ENCODE results near the gene MMP26.
A peak's percentile ranks its signal among the peaks of the same experiment; 100 is the strongest.

The MMP26 gene

GRCh38 chr11:4671741-4672140, 32.8 kb upstream of the MMP26 start:
- CTCF ChIA-PET, result no interaction called here
- no peak for DNase-seq (ENCODE audit: low spot score)
- no peak overlapping the region for H3K27ac ChIP-seq
- no peak for TF ChIP-seq CTCF (conservative IDR thresholded peaks at IDR 0.05; ENCODE audit: low read depth)
- POLR2A ChIA-PET (ENCODE audit: low non-redundant PET), result no interaction called here

- CTCF ChIA-PET, result interaction anchor here (0.7 kb wide), 1 partner anchor 44 kb away, joined by 4 read pairs; no protein-coding TSS in a partner anchor
- H3K27ac ChIP-seq, result no peak overlapping the region
- DNase-seq (ENCODE audit: low spot score), result no peak
- POLR2A ChIA-PET (ENCODE audit: low non-redundant PET), result no interaction called here
- TF ChIP-seq CTCF (conservative IDR thresholded peaks at IDR 0.05; ENCODE audit: low read depth), result no peak
Measured at GRCh38 chr11:4672470-4672869, 32.1 kb upstream of the MMP26 start.

- CTCF ChIA-PET, result no interaction called here
- H3K27ac ChIP-seq, result no peak overlapping the region
- POLR2A ChIA-PET (ENCODE audit: low non-redundant PET), result no interaction called here
- DNase-seq (ENCODE audit: low spot score), result no peak
- no peak for TF ChIP-seq CTCF (conservative IDR thresholded peaks at IDR 0.05; ENCODE audit: low read depth)
Measured at GRCh38 chr11:4673781-4674180, 30.8 kb upstream of the MMP26 start.

- CTCF ChIA-PET, result no interaction called here
- no peak overlapping the region for H3K27ac ChIP-seq
- DNase-seq (ENCODE audit: low spot score), result no peak
- TF ChIP-seq CTCF (conservative IDR thresholded peaks at IDR 0.05; ENCODE audit: low read depth), result no peak
- POLR2A ChIA-PET (ENCODE audit: low non-redundant PET), result no interaction called here
Measured at GRCh38 chr11:4677948-4678347, 26.6 kb upstream of the MMP26 start.

- no peak for TF ChIP-seq CTCF (conservative IDR thresholded peaks at IDR 0.05; ENCODE audit: low read depth)
- CTCF ChIA-PET, result no interaction called here
- DNase-seq (ENCODE audit: low spot score), result no peak
- H3K27ac ChIP-seq, result no peak overlapping the region
- POLR2A ChIA-PET (ENCODE audit: low non-redundant PET), result no interaction called here
Measured at GRCh38 chr11:4680341-4680740, 24.2 kb upstream of the MMP26 start.

GRCh38 chr11:4682623-4683419, 21.8 kb upstream of the MMP26 start:
- ChIA-PET POLR2A (ENCODE audit: low non-redundant PET) (no interaction called here), CTCF (interaction anchor here (0.6 kb wide), 1 partner anchor 505 kb away, joined by 3 read pairs; no protein-coding TSS in a partner anchor)
- H3K27ac ChIP-seq, result no peak overlapping the region
- peak; percentile 26 for DNase-seq (ENCODE audit: low spot score)
- TF ChIP-seq CTCF (conservative IDR thresholded peaks at IDR 0.05; ENCODE audit: low read depth), result no peak

Measured in RWPE1 (cell line).